HG03025 (cell line): Measurements from ENCODE around the gene WDR33.

Experiments used
- ATAC-seq: cut with Tn5 transposase; IDR thresholded peaks from one replicate; pipeline ENCODE4 v1.9.1; 2021; ENCODE audit warnings: mild to moderate bottlenecking, moderate library complexity; ENCODE audit not compliant: unreplicated experiment, low FRiP score

Gene WDR33

DNA sequence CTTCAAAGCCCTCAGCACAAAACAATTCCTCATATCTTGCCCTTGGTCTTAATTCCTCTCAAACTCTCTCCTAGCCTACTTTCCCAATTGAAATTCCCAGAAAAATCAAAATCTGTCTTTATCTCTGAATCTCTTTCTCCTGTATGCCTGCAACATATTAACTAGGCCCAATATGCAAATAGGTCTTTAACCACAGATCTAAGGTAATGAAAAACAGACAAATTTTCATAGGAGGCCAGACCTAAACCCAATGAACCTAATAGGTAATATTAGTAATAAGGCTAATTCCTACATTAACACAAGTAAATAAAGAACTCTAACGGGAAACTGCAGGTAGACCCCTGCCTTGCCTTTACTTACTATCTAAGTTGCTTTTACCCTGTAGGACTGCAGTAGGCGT is 41.4 kb downstream of the WDR33 start:
- ATAC-seq = no peak

DNA sequence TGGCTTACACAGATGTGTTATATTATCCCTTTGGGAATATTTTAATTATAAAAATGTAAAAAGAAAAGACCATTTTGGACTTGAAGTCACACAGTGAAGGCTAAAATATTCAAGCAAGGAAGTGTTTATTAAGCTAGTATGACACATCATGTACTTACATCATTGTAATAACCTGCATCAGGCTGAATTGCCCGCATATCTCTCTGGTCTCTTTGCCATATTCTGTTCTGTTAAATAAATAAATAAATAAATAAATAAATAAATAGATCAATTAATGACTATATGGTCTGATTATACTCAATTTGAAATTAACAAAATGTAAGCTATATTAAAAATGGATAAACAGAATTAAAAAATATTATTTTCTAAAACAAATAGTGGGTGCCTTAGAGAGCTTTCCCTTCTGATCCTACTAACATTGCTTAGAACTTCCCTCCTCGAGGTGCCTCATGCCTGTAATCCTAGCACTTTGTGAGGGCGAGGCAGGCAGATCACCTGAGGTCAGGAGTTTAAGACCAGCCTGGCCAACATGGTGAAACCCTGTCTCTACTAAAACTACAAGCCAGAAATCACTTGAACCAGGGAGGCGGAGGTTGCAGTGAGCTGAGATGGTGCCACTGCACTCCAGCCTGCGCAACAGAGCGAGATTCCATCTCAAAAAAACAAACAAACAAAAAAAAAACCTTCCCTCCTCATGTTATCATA is 42.0 kb downstream of the WDR33 start:
- ATAC-seq = no peak

DNA sequence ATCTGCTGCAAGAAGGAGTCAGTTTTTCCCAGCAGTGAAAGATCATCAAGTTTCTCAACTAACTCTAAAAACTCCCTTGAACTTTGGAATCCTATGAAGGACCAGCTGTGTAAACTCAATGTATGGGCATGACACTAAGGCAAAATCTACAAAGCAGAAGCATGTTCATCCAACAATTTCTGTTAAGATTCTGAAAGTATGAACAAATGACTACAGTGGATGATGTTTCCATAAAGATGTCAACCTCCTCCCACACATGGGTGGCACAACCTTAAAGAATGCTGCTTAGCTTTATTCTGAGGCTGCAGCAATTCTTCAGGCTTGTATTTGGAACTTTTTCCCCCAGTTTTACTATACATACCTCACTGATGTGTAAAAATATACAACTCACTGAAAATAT is 47.2 kb downstream of the WDR33 start:
- no peak for ATAC-seq

DNA sequence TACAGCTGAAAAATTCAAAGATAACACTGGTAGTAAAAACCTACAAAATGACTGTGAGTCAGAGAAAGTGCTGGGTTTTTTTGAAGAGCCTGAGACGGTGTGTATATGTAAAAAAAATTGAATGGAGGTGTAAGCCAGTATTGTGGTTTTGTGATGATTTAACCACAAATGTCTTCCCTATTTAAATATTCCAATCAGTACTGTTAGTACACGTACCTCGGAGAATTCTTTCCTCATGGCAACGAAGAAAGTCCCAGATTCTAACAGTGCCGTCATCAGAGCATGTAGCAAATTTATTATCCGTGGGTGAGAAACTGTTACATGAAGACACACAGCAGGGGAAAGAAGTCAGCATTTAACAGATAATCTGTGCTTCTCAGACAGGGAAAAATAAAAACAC is 48.1 kb downstream of the WDR33 start:
- no peak for ATAC-seq

DNA sequence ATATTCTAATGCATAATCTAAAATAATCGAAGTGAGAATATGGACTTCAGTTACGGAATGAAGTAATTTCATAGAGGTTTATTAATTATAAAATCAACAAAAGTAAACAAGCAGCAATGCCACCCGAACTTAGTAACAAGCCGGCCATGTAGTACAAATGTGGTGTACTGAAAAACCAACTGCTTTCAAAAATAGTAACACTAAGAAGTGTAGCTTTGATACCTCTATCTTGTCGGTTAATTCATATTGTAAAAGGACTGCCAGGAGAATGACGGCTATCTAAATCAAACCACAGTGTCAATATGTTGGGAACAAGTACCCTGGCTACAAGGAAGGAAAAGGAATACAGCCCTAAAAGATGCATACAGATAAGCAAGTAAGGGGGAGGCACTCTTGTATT is 48.5 kb downstream of the WDR33 start:
- no peak for ATAC-seq

DNA sequence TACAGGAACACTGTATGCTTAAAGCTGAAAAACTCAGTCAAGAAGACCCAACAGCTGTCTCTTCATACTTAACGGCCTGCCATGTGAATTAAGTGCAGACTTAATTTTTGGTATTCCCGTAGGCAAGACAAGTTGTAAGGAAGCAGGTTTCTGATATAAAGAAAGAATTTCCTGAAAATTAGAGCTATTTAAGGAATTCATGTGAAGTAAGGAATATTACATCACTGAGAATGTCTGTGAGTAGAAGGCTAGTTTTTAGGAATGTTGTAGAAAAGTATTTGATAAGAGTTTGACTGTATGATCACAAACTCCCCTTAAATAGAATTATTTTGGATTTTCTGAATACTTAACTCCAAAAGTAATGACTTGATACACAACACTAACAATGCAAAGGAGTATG is 51.0 kb downstream of the WDR33 start:
- ATAC-seq = no peak

DNA sequence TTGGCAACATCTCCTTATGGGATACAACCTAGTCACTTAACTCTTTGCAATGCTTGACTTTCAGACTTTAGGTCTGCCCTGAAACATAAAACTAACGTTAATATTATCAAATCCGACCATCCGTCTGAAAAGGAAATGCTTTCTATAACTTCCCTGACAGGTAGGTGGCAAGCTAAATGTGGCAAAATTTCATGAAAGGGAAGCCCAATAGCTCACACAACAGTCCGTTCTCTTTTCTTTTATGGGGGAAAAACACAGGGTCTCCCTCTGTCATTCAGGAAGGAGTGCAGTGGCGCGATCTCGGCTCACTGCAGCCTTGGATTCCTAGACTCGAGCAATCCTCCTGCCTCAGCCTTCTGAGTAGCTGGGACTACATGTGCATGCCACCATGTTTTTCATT is 56.8 kb downstream of the WDR33 start:
- no peak for ATAC-seq

DNA sequence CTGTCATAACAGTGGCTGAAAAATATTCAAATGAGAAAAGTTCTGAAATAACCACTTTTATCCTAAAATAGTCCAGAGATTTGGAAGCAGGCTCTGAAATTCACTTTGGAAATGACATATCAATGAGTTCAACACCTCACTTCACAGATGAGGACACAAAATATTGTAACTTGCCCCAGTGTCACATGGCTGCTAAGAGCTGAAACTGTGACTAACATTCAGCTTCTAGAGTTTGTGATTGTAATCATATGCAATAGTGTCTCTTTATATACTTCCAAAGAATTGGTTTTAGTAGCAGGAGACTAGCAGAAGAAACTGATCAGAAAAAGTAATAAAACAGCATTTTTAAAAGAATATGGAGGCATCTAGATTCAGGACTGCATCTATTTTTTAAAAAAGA is 57.6 kb downstream of the WDR33 start:
- ATAC-seq = no peak

DNA sequence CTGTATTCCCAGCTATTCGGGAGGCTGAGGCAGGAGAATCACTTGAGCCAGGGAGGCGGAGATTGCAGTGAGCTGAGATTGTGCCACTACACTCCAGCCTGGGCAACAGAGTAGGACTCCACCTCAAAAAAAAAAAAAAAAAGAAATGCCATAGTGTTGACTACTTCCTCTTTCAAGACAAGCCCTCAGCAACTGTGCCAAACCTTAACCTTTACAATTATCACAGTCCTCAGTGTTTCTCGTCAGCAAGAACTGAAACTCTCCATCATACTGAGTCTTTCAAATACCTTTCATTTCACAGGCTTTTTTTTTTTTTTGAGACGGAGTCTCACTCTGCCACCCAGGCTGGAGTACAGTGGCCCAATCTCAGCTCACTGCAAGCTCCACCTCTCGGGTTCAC is 61.4 kb downstream of the WDR33 start:
- ATAC-seq = peak; percentile 98

DNA sequence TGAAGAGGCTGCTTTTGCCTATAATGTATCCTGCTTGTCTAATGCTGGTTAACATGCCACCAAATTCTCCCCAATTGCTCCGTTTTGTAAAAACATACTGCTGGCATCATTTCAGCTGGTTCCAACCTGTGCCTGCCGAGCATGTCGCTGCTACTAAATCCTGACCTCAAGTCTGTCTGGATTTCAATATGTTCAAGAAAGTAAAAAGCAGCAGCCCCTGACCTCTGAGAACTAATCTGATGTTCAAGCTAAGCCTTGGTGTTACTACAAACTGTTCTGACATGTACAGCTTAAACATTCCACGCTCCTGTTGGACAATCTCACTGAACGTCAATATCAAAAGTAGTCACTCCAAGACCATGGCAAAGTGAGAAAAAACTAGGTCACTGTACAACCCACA is 63.4 kb downstream of the WDR33 start:
- ATAC-seq = no peak

DNA sequence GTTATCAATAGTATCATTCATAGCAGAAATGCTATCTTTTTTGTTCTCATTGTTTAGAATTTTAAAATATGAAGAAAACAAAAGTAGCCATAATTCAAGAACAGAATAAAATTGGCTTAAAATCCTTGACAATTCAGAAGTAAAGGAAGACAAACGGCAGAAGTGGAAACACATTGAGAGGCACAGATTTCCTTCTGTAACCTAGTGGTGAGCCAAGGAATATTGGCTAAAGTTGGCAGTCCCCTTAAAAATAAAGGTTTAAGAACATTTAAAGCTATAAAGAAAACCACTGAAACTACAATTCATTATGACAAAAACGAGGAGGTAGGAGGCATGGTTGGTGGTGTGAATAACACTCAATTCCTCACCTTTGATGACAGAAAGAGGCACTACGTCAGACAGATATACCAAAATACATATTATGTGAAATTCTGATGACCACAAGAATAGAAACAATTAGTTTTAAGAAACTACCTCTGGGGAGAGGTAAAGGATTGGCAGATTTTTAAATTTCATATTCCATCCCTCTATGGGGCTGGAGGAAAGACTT is 67.4 kb downstream of the WDR33 start:
- ATAC-seq = no peak

DNA sequence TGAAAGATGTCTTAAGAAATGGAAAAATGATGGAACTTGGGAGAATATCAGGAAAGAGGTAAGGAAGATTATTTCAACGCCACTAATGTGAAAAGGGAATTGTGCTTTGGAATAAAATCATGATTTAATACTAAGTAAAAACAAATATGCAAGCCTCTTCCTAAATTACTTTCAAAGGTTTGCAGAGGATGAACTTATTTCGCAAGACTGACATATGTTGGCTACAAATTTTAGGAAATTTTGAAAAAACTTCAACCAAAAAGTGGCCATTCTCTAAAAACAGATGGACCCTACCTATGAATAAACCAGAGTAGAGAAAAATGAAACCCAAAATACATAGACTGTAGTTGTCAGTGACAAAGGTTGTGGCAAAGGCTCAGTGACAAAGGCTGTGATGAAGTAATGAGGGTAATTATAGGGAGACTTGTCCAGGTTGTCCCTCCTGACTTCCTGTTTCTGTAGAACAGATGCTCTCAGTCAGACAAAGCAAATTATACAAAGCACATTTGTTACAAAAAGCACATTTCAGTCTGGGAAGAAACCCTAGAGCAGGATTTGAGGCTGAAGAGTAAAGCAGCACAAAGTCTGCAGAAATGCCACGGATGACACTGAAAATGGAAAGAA is 70.2 kb downstream of the WDR33 start:
- no peak for ATAC-seq

DNA sequence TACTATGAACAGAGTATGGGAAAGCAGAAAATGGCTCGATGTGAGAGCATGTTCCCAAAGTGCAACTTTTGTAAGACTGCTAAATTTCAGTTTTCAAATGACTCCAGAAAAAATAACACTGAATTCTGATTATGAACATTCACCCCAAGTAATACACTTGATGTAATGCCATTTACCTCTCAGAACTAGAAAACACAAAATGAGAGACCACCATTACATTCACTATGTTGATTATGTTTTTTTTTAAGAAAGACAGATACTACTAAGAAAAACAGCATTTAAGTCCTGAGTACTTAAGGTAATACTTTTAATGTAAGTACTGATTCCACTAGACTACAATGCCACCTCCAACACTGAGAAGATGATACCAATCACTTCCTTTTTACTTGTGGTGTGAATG is 71.2 kb downstream of the WDR33 start:
- ATAC-seq = no peak

DNA sequence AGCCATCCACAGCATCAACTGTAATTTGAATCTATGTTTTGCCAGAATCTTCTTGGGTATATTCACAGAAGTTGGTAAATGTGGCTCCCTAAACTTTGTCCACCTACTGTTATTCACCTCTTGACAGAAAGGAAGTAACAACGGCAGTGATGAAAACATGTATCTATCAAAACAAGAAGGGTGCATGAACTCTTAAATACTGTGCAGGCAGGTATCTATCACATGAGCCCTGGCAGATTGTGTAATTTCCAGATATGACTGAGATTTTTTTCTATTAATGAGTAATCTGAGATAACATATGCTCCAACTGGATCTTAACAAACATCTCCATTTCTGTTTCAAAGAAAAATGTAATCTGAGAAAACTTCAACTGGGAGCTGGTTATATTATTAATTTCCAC is 73.1 kb downstream of the WDR33 start:
- no peak for ATAC-seq

DNA sequence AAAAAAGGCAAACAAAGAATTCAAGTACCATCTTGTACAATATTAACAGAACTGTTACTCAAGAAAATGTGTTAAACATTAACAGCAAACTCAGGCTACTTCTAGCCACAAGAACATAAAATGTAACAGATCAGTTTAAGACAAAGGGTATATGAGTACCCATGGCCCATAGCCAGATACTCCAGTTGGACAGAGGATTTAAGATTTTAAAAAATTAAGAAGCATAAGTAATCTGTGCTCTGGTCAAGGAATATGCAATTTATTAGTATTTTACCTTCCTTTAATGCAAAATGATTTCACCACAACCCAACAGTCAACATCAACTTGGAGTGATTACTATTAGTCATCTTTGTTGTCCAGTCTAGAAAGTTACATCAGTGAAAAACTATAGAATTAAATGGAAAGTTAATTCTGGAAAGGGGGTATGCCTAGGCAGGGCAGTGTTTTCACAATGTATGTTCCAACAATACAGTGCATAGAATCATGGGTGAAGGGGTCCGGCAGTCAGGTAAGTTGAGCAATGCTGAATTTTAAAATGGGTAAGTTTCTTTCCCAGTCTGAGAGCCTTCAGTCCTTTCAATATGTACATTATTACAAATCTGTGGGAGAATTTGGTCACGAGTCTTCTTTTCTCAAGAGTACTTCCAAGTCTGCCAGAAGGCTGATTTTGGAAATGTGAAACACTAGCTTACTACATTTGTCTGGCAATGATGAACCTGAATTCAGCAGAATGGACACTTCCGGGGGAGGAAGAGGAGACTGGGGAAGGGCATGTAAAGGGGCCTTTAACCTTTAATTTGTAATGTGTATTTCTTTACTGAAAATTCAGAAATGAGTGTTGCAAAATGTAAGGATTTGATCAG is 75.2 kb downstream of the WDR33 start:
- no peak for ATAC-seq

DNA sequence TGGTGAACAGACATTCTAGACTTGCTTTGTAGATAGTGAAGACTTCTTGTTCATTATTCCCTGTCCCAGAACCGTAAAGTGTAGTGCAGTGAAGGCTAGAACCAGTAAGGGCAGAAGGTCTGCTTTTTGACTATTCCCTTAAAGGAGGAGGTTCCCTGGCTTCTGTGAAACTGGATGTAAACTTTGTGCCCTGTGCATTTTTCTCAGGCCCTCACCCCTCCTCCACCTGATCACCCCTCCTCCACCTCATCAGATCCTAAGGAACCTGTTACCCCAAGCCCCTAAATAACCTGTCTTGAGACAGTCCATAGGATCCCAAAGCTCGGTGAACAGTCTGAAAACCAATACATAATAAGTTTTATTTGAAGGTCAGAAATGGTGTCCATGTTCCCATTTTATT is 75.9 kb downstream of the WDR33 start:
- no peak for ATAC-seq

DNA sequence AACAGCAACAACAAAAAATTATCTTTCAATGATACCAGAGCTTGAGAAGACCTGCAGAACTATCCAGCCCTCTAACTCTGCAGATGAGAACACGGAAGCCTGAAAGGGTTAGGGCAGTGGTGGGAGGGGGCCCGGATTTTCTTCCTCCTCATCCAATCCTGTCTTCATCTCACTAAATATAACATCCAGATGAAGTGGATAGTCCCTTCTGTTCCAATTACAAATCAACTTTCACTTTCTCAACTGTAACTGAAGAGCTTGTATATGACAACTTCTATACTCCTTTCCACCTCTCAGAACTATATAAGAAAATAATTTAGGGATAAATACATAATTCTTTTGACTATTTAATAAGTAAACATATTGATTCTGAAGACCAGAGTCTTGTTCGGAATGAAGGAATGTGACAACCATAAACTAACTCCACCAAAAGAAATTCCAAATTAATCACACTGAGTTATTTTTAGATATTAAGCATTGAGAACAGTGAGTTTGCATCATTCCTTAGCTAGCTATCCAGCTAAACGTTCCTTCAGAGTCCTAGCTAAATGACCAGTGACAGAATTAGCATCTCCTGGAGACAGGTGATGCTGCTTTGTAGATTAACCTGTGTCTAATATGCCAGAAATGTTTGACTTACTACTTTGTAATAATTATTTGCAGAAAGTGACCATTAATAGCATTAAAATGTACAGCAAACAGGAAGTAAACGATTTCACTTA is 77.0 kb downstream of the WDR33 start:
- ATAC-seq = no peak

DNA sequence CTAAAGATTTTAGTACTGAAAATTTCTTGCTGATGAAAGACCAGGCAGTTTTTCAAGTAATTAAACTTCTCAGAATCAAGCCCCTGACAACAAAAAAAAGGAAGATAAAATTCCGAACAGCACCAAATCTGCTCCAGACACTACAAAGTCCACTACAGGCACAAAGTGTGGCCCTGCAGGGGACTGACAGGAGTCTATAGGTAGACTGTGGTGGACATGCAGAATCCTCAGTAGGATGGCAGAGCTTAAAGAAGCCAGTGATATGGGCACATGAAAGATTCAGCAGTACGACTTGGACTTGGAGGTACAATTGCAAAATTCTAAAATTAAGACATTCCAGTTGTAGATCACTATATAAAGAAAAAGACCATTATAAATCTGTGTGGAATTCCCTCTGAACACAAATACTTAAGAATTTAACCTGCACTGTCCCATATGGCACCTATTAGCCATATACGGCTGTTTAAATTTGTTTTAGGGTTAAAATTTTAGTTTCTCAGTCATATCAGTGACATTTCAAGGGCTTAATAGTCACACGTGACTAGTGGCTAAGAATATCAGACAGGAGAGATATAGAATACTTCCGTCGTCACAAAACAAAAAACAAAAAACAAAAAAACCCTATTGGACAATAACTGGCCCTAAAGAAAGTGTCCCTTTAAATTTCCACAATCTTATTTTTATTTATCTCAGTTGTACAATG is 77.7 kb downstream of the WDR33 start:
- ATAC-seq = no peak

DNA sequence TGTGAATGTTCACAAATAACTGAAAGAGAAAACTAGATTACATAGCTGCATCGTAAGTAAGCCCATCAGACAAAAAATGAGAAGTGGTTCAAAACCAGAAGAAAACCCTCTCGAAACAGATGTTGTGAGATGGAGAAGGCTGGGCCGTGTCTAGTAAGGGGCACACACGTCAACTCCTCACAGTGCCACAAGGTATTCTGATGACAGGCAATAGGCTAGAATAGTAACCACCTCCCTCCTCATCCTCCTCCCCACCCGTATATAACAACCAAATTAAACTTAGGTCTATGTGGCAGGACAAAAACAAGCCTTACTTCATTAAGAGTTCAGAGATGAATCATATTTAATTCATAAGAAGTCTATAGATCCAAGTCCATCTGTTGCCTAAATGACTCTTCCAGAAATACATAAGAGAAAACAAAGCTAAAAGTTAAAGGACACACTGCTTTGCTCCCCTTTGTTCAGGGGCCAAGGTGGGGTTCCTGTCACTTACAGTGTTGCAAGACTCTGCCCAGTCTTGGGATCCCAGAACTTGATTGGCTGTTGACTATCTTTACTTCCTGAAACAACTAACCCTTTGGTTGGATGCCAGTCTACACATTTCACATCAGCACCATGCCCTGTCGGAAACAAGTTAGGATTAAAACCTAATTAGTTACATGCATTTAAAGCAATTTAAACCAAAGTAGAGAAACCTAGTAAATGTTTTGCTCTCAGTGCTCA is 84.7 kb downstream of the WDR33 start:
- ATAC-seq = no peak
